Nephron progenitor cell (in vitro differentiated cells): ENCODE data around the gene MYT1.
A peak's percentile ranks its signal among the peaks of the same experiment; 100 is the strongest.

Experiments
- DNase-seq: peaks from one replicate; pipeline ENCODE4 v3.0.0; 2021
- H3K27ac Mint-ChIP-seq: 2 replicates; pipeline ENCODE4 v1.8.0; 2021; ENCODE audit warnings: mild to moderate bottlenecking, moderate library complexity, mixed read lengths
- H3K27me3 Mint-ChIP-seq: 2 replicates; pipeline ENCODE4 v1.8.0; 2021; ENCODE audit warnings: mild to moderate bottlenecking, low read depth, mixed read lengths; ENCODE audit not compliant: poor library complexity
- H3K36me3 Mint-ChIP-seq: 2 replicates; pipeline ENCODE4 v1.8.0; 2021; ENCODE audit warnings: low read depth, mixed read lengths
- H3K4me1 Mint-ChIP-seq: 2 replicates; pipeline ENCODE4 v1.8.0; 2021; ENCODE audit warnings: mixed read lengths
- H3K4me3 Mint-ChIP-seq: 2 replicates; pipeline ENCODE4 v1.8.0; 2021; ENCODE audit warnings: mild to moderate bottlenecking, moderate library complexity, mixed read lengths
- H3K9me3 Mint-ChIP-seq: 2 replicates; pipeline ENCODE4 v1.8.0; 2021; ENCODE audit warnings: mild to moderate bottlenecking, moderate library complexity, mixed read lengths
- TF ChIP-seq, protein P1 (sequence below): fragments of 200-600 bp; sonication (generic); IDR thresholded peaks from 2 replicates; pipeline ENCODE4 v1.5.0; 2021; ENCODE audit warnings: antibody characterized with exemption

Gene MYT1

DNA sequence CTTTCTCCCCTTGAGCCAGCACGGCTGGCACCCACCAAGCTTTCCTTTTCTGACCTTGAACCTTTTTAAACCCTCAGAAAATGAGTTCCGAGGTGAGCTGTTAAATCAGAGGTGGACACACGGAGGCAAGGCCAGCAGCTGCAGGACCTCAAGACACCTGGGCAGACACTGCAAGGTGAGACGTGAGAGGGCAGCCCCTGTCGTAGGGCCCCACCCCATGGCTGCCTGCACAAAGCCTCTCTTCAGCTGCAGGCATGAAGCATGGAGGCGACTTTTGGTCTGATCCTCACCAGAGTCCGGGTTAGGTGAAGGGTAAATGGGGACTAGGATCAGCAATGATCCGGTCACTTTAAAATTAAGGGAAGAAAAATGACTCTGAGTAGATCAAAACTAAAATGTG, 25.7 kb downstream of the MYT1 start:
- Mint-ChIP-seq H3K27me3 (peaks cover 41% of the 10 kb centered on the region), H3K4me1 (peaks cover 5% of the 10 kb centered on the region), H3K9me3 (peaks cover 20% of the 10 kb centered on the region), H3K27ac (no peak overlapping the region), H3K4me3 (no peak overlapping the region), H3K36me3 (no peaks in the 10 kb centered on the region)
- no peak for DNase-seq
- TF ChIP-seq, protein P1, sequence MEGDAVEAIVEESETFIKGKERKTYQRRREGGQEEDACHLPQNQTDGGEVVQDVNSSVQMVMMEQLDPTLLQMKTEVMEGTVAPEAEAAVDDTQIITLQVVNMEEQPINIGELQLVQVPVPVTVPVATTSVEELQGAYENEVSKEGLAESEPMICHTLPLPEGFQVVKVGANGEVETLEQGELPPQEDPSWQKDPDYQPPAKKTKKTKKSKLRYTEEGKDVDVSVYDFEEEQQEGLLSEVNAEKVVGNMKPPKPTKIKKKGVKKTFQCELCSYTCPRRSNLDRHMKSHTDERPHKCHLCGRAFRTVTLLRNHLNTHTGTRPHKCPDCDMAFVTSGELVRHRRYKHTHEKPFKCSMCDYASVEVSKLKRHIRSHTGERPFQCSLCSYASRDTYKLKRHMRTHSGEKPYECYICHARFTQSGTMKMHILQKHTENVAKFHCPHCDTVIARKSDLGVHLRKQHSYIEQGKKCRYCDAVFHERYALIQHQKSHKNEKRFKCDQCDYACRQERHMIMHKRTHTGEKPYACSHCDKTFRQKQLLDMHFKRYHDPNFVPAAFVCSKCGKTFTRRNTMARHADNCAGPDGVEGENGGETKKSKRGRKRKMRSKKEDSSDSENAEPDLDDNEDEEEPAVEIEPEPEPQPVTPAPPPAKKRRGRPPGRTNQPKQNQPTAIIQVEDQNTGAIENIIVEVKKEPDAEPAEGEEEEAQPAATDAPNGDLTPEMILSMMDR: no peak

DNA sequence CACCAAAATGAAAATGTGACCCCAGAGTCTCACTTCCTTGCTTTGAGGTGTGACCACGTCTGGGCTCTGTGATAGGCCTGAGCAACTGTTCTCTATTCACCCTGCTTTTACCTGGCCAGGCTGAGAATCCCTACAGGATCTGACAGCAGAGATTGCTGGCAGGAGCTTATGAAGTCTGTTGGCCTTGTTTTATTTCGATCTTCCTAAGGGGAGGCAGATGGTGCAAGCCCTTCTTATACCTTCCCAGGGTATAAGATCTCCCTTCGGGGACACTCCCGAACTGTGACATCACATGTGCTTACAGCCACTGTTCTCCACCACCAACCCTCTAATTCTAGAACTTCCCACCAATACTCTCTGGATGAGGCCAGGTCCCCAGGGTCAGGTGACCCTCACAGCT, 26.8 kb downstream of the MYT1 start:
- Mint-ChIP-seq H3K4me3 (no peak overlapping the region), H3K36me3 (no peaks in the 10 kb centered on the region), H3K27me3 (peaks cover 41% of the 10 kb centered on the region), H3K27ac (no peak overlapping the region), H3K9me3 (peaks cover 10% of the 10 kb centered on the region), H3K4me1 (peaks cover 5% of the 10 kb centered on the region)
- TF ChIP-seq, protein P1: no peak
- no peak for DNase-seq

DNA sequence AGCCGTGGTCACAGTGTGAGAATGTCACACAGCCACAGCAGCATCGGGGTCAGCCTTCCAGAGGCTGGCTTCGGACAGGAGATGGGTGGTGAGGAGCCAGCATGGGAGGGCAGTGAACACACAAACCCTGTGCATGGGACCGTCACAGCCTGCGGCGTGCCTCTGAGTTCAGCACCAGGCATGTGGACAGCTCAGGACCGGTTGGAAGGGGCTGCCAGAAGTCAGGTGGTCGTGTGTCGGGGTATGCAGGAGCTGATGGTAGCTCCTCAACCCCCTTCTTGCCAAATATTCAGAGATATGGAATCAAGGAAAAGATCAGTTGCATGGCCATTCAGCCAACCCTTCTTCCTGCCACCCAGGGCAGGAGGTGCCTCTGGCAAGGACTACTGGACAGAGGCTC, 28.2 kb downstream of the MYT1 start:
- TF ChIP-seq, protein P1: no peak
- peak; percentile 76 for DNase-seq
- H3K9me3 Mint-ChIP-seq: peaks cover 4% of the 10 kb centered on the region
- no peak overlapping the region for H3K27ac Mint-ChIP-seq
- H3K36me3 Mint-ChIP-seq: no peaks in the 10 kb centered on the region
- H3K4me3 Mint-ChIP-seq: no peak overlapping the region
- H3K27me3 Mint-ChIP-seq: peaks cover 54% of the 10 kb centered on the region
- H3K4me1 Mint-ChIP-seq: peaks cover 5% of the 10 kb centered on the region

DNA sequence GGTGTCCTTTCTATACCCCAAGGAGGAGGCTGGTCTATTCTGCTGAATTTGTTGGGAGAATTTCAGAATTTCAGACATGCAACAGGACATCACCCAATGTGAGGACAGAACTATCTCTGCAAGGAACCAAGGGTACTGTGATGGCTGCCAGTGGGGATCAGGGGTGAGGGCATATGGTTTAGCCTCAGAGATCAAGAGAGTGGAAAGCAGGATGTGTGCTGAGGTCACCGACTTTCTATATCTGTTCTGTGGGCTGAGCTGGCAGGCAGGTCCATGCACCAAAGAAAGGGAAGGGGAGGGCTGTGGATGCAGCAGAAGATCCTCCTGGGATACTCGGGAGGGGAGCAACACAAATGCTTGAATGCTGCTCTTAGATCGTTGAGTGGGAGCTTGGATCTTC, 28.8 kb downstream of the MYT1 start:
- no peaks in the 10 kb centered on the region for H3K9me3 Mint-ChIP-seq
- no peak overlapping the region for H3K27ac Mint-ChIP-seq
- H3K27me3 Mint-ChIP-seq: peaks cover 52% of the 10 kb centered on the region
- DNase-seq: no peak
- H3K36me3 Mint-ChIP-seq: no peaks in the 10 kb centered on the region
- peaks cover 5% of the 10 kb centered on the region for H3K4me1 Mint-ChIP-seq
- TF ChIP-seq, protein P1: no peak
- H3K4me3 Mint-ChIP-seq: no peak overlapping the region

DNA sequence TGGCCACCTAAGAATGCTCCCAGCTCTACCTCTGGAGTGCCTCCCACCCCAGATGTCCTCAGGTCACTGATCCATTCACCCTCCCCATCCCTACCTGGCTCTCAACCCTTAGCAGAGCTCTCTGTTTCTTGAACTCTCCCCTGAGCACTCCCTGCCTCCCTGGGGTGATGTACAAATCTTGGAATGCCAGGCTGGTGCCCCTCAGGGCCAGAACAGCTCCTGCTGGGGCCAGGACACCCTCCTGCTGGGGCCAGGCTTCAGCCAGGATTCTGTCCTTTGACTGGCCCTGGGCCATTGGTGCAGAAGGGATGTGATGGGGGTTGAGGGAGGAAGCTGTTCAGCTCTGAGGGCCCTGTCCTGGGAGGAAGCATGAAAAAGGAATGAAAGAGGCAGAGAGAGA, 30.0 kb downstream of the MYT1 start:
- peaks cover 46% of the 10 kb centered on the region for H3K27me3 Mint-ChIP-seq
- H3K9me3 Mint-ChIP-seq: no peaks in the 10 kb centered on the region
- H3K36me3 Mint-ChIP-seq: no peaks in the 10 kb centered on the region
- DNase-seq: no peak
- H3K27ac Mint-ChIP-seq: no peak overlapping the region
- TF ChIP-seq, protein P1: no peak
- H3K4me3 Mint-ChIP-seq: no peak overlapping the region
- peaks cover 1% of the 10 kb centered on the region for H3K4me1 Mint-ChIP-seq

DNA sequence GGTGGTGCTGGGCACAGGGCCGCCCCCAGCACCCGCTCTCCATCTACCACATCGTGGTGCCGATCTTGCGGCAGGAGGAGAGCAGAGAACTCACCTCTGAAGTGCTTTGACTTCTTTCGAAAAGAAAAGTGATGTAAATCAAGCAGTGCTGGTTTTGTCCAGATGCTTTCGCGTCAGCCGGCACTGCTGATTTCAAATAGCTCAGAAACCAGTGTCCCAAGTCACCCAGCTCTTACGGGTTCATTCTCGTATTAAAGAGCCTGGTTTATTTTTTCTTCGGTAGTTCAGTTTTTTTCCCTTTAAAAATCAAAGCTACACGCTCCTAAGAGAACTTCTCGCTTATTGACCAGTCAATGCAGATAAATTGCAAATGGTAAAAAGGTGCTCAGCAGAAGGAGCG, 32.1 kb downstream of the MYT1 start:
- H3K9me3 Mint-ChIP-seq: peaks cover 11% of the 10 kb centered on the region
- no peak overlapping the region for H3K4me3 Mint-ChIP-seq
- H3K4me1 Mint-ChIP-seq: peaks cover 9% of the 10 kb centered on the region
- no peak for DNase-seq
- H3K36me3 Mint-ChIP-seq: no peaks in the 10 kb centered on the region
- H3K27me3 Mint-ChIP-seq: peaks cover 53% of the 10 kb centered on the region
- TF ChIP-seq, protein P1: no peak
- H3K27ac Mint-ChIP-seq: no peak overlapping the region
